Glutamatergic neuron (in vitro differentiated cells): ENCODE data around the gene MSI2. TPM values are rescaled to one million over a fixed set of nuclear protein-coding genes. Genes with fewer than 3 reads are reported as not detected.

Source experiments
- DNase-seq: peaks from one replicate; pipeline ENCODE4 v3.0.0; 2022
- H3K27ac Mint-ChIP-seq: one replicate; pipeline ENCODE4 v1.8.0; 2020; ENCODE audit warnings: mild to moderate bottlenecking, mixed read lengths, inconsistent platforms; ENCODE audit not compliant: unreplicated experiment
- H3K27me3 Mint-ChIP-seq: one replicate; pipeline ENCODE4 v1.8.0; 2020; ENCODE audit warnings: mild to moderate bottlenecking, moderate library complexity, mixed read lengths, inconsistent platforms; ENCODE audit not compliant: unreplicated experiment
- H3K36me3 Mint-ChIP-seq: one replicate; pipeline ENCODE4 v1.8.0; 2020; ENCODE audit warnings: mild to moderate bottlenecking, mixed read lengths, inconsistent platforms; ENCODE audit not compliant: unreplicated experiment
- H3K4me1 Mint-ChIP-seq: one replicate; pipeline ENCODE4 v1.8.0; 2020; ENCODE audit warnings: mild to moderate bottlenecking, low read depth, mixed read lengths, inconsistent platforms; ENCODE audit not compliant: unreplicated experiment
- H3K4me3 Mint-ChIP-seq: one replicate; pipeline ENCODE4 v1.8.0; 2020; ENCODE audit warnings: mild to moderate bottlenecking, mixed read lengths, inconsistent platforms; ENCODE audit not compliant: unreplicated experiment
- H3K9me3 Mint-ChIP-seq: one replicate; pipeline ENCODE4 v1.8.0; 2020; ENCODE audit warnings: mild to moderate bottlenecking, moderate library complexity, mixed read lengths, inconsistent platforms; ENCODE audit not compliant: unreplicated experiment
- CTCF ChIP-seq: fragments of 200-600 bp; sonication (generic); IDR thresholded peaks from one replicate; pipeline ENCODE4 v1.5.0; 2021; ENCODE audit not compliant: partially characterized antibody, unreplicated experiment
- total RNA-seq: library from RNA; stranded (reverse); fragmentation: NEBNext Ultra II Directional; extraction: Animal tissue kit (Norgen Biotek cat#: 25700); gene quantifications from one replicate; pipeline ENCODE4 v1.2.1, GENCODE V29; 2021; ENCODE audit not compliant: unreplicated experiment

MSI2 gene
- total RNA-seq, 1 donor from 2014 or later: 141 TPM

- H3K4me1 Mint-ChIP-seq: peaks cover 86% of the 10 kb centered on the region
- peaks cover 13% of the 10 kb centered on the region for H3K9me3 Mint-ChIP-seq
- no peak overlapping the region for H3K27ac Mint-ChIP-seq
- no peaks in the 10 kb centered on the region for H3K36me3 Mint-ChIP-seq
- no peak overlapping the region for H3K4me3 Mint-ChIP-seq
- H3K27me3 Mint-ChIP-seq: peaks cover 17% of the 10 kb centered on the region
- no peak for TF ChIP-seq CTCF
- DNase-seq: no peak
Measured at GRCh38 chr17:57551321-57552079, 295.2 kb downstream of the MSI2 start.

DNA sequence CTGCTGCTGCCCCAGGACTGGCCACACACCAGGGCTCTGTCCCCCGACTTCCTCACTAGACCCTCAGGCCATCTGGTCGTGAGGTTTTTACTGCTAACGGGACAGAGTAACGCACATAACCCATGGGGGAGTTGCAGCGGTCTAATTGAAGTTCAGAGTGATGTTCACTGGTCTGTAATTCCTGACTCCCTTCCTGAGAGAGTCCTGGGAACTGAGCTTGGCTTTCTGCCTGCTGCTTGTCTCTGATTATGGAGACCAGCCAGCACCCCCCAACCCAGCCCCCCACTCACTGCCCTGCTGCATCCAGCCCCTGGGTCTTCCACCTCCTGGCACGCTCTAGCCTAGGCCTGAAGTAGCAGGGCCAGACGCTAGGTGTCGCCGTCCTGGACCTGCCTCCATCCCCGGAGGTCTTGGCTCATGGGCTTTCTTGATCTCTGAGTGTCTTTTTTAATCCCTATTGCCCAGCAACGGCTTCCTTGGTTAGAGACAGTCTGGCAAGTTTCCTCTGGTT lies 295.8 kb downstream of the MSI2 start:
- H3K36me3 Mint-ChIP-seq: no peaks in the 10 kb centered on the region
- H3K4me1 Mint-ChIP-seq: peaks cover 86% of the 10 kb centered on the region
- peak; percentile 59 for TF ChIP-seq CTCF
- peaks cover 14% of the 10 kb centered on the region for H3K27me3 Mint-ChIP-seq
- H3K27ac Mint-ChIP-seq: peak overlapping the region; percentile 68
- H3K9me3 Mint-ChIP-seq: peaks cover 17% of the 10 kb centered on the region
- H3K4me3 Mint-ChIP-seq: peak overlapping the region; percentile 59
- peak; percentile 73 for DNase-seq

DNA sequence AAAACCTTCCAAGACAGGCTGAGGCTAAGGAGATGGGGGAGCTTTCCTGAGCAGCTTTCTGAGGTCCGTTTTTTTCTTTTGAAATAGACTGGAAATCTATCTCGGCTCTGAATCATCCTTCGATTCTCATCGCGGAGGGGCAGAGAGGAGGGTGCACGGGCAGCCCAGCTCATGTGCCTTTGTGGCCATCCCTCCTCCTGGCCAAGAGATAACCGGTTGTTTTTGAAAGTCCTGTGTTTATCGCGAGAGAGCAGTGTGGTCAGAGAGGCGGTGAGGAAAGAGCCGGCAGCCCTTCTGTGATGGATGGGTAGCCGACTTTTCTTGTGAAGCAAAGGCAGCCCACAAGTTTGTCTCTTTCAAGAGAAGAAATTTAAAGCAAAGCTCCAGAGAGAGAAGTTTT lies 297.2 kb downstream of the MSI2 start:
- H3K27ac Mint-ChIP-seq: peak overlapping the region; percentile 93
- peaks cover 87% of the 10 kb centered on the region for H3K4me1 Mint-ChIP-seq
- H3K36me3 Mint-ChIP-seq: no peaks in the 10 kb centered on the region
- peaks cover 14% of the 10 kb centered on the region for H3K27me3 Mint-ChIP-seq
- peaks cover 21% of the 10 kb centered on the region for H3K9me3 Mint-ChIP-seq
- DNase-seq: no peak
- H3K4me3 Mint-ChIP-seq: peak overlapping the region; percentile 12
- TF ChIP-seq CTCF: no peak

GRCh38 chr17:57553991-57554825 lies 297.9 kb downstream of the MSI2 start:
- Mint-ChIP-seq H3K27me3 (peaks cover 14% of the 10 kb centered on the region), H3K4me3 (peak overlapping the region; percentile 73), H3K27ac (peak overlapping the region; percentile 93), H3K4me1 (peaks cover 87% of the 10 kb centered on the region), H3K36me3 (no peaks in the 10 kb centered on the region), H3K9me3 (peaks cover 23% of the 10 kb centered on the region)
- DNase-seq: peak; percentile 69
- TF ChIP-seq CTCF: no peak
